GM19397 (cell line): ENCODE data around the gene PGLYRP2.

Source experiments
- ATAC-seq: cut with Tn5 transposase; IDR thresholded peaks from one replicate; pipeline ENCODE4 v1.9.1; 2021; ENCODE audit warnings: mild to moderate bottlenecking, moderate library complexity; ENCODE audit not compliant: unreplicated experiment

The PGLYRP2 gene

GRCh38 chr19:15427991-15428471, 51.3 kb downstream of the PGLYRP2 start:
- ATAC-seq: no peak

- ATAC-seq: no peak
These were observed 52.0 kb downstream of the PGLYRP2 start for GRCh38 chr19:15427350-15427700.

GRCh38 chr19:15426485-15427349, 52.6 kb downstream of the PGLYRP2 start:
- ATAC-seq: no peak

- ATAC-seq: no peak
These were observed 53.9 kb downstream of the PGLYRP2 start for GRCh38 chr19:15425321-15425950.

GRCh38 chr19:15424692-15425272, 54.5 kb downstream of the PGLYRP2 start:
- no peak for ATAC-seq

GRCh38 chr19:15424121-15424520, 55.2 kb downstream of the PGLYRP2 start:
- no peak for ATAC-seq

GRCh38 chr19:15423130-15423529, 56.2 kb downstream of the PGLYRP2 start:
- ATAC-seq: no peak

- no peak for ATAC-seq
These were observed 56.8 kb downstream of the PGLYRP2 start for GRCh38 chr19:15422296-15423075.

- ATAC-seq: no peak
These were observed 57.5 kb downstream of the PGLYRP2 start for GRCh38 chr19:15421721-15422260.

GRCh38 chr19:15421136-15421695, 58.1 kb downstream of the PGLYRP2 start:
- ATAC-seq: no peak

- no peak for ATAC-seq
These were observed 59.8 kb downstream of the PGLYRP2 start for GRCh38 chr19:15419413-15420025.
